Lower lobe of right lung (tissue), 2 donors: Measurements from ENCODE around the gene ZNF567. TPM values are rescaled to one million over a fixed set of nuclear protein-coding genes. Genes with fewer than 3 reads are reported as not detected.

Experiments used
- ATAC-seq, 2 donors: fragments of 200-7000 bp; cut with Tn5 transposase; one replicate each; pipeline ENCODE4 v1.9.1; 2020 to 2022; ENCODE audit warnings: mild to moderate bottlenecking in 2 of 2, moderate library complexity in 2 of 2
- DNase-seq: peaks from one replicate; pipeline ENCODE4 v3.0.0-alpha.2; 2020
- H3K27ac ChIP-seq: fragments of 200-600 bp; one replicate; pipeline ENCODE4 v1.8.0; 2022
- H3K27me3 ChIP-seq: fragments of 200-600 bp; one replicate; pipeline ENCODE4 v1.8.0; 2022; ENCODE audit warnings: low read depth
- H3K36me3 ChIP-seq: fragments of 200-600 bp; one replicate; pipeline ENCODE4 v1.8.0; 2022; ENCODE audit warnings: mild to moderate bottlenecking
- H3K4me1 ChIP-seq: fragments of 200-600 bp; one replicate; pipeline ENCODE4 v1.8.0; 2022
- H3K4me3 ChIP-seq: fragments of 200-600 bp; one replicate; pipeline ENCODE4 v1.8.0; 2022; ENCODE audit warnings: mild to moderate bottlenecking
- H3K9me3 ChIP-seq: fragments of 200-600 bp; one replicate; pipeline ENCODE4 v1.8.0; 2022
- intact Hi-C: fragments of 100-400 bp; cut with DNase I; formaldehyde crosslinking; loops from one replicate; pipeline ENCODE4 v1.11.0; 2022
- long read RNA-seq: library from polyadenylated mRNA; unstranded; transcript quantifications from one replicate; pipeline ENCODE4 v2.0.0, GENCODE V29; 2021
- total RNA-seq: library from RNA; stranded (reverse); fragmentation: NEBNext Ultra II Directional; extraction: Animal tissue kit (Norgen Biotek cat#: 25700); gene quantifications from one replicate; pipeline ENCODE4 v1.2.1, GENCODE V29; 2021
- TF ChIP-seq, protein P1 (sequence below): fragments of 200-600 bp; IDR thresholded peaks from one replicate; pipeline ENCODE4 v1.8.0; 2022; ENCODE audit warnings: antibody characterized with exemption, mild to moderate bottlenecking
- donor health status: DM: no; HTN: yes; CAD: no; lungs with severe emphysema.

Gene ZNF567
- total RNA-seq, result 6.1 TPM
- long read RNA-seq, partial matches to known transcripts, result 0 of 8 reads
- long read RNA-seq, other reads (novel, unspliced or antisense), result 8 of 8 reads

DNA sequence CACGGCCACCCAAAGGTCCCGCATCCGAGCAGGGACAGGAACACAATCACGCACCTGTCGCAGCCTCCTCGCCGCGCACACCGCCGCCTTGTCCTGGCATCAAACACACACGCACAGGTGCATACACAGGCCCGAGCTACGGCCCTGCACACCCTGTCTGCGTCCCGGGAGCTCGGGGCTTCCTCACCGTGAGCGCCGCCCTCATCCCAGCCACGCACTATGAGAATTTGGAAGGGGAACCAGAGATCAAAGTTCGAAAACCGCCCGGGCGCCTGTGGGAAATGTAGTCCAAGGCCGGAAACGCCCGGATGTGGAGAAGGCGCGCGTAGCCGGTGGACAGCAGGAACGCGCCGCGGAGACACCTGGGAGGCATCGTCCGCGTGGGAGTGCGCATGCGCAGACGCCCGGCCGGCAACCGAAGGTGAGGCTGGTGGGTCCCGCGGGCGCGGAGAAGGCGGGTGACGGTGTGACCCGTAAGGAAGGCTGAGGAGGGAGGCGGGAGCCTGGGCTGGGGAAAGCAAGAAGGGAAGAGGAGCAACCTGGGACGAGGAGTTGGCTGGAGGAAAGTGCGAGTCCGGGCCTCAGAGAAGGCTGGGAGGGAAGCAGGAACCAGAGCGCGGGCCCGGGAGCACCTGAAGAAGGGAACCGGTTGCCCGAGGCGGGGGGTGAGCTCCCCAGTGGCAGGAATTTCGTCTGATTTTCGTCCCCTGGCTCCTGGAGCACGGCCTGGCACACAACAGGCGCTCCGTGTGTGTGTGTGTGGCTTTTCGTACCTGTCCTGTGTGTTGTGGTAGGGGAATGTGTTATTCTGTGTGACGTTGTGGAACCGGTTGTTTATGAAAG is at the start of gene ZNF567:
Gene ZNF567, plus strand, starts transcription at position 399 of the 843 bp plus-strand sequence. CDS start 7,256 bp downstream, outside the sequence.
- H3K9me3 ChIP-seq, result peaks cover 25% of the 10 kb centered on the region
- H3K4me3 ChIP-seq, result peak within 1 kb of the TSS; percentile 84
- ATAC-seq (peak; percentile 99 to 100), DNase-seq (peak; percentile 99)
- peak within 1 kb of the TSS; percentile 79 for H3K27ac ChIP-seq
- TF ChIP-seq, protein P1, sequence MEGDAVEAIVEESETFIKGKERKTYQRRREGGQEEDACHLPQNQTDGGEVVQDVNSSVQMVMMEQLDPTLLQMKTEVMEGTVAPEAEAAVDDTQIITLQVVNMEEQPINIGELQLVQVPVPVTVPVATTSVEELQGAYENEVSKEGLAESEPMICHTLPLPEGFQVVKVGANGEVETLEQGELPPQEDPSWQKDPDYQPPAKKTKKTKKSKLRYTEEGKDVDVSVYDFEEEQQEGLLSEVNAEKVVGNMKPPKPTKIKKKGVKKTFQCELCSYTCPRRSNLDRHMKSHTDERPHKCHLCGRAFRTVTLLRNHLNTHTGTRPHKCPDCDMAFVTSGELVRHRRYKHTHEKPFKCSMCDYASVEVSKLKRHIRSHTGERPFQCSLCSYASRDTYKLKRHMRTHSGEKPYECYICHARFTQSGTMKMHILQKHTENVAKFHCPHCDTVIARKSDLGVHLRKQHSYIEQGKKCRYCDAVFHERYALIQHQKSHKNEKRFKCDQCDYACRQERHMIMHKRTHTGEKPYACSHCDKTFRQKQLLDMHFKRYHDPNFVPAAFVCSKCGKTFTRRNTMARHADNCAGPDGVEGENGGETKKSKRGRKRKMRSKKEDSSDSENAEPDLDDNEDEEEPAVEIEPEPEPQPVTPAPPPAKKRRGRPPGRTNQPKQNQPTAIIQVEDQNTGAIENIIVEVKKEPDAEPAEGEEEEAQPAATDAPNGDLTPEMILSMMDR, result no peak
- intact Hi-C loops, result no loop called here
- H3K36me3 ChIP-seq, result peaks cover 31% of the 10 kb centered on the region
- no peaks in the 10 kb centered on the region for H3K27me3 ChIP-seq
- peaks cover 14% of the 10 kb centered on the region for H3K4me1 ChIP-seq

DNA sequence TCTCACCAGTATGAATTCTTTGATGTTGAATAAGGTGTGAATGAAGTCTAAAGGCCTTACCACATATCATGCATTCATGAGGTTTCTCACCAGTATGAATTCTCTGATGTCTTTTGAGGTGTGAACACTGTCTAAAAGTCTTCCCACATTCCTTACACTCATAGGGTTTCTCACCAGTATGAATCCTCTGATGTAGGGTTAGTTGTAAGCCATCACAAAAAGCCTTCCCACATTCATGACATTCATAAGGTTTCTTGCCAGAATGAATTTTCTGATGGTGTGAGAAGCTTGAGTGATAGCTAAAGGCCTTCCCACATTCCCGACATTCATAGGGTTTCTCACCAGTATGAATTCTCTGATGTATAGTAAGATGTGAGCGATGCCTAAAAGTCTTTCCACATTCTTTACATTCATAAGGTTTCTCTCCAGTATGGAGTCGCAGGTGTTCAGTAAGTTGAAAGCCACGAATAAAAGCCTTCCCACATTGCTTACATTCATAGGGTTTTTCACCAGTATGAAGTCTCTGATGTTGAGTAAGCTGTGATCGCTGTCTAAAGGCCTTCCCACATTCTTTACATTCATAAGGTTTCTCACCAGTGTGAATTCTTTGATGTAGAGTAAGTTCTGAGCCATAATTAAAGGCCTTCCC is 48.4 kb upstream of the ZNF567 start:
- intact Hi-C loops, result no loop called here
- no peak for ATAC-seq
- Histone ChIP-seq H3K27ac (no peak overlapping the region), H3K4me1 (no peaks in the 10 kb centered on the region), H3K27me3 (no peaks in the 10 kb centered on the region), H3K36me3 (peaks cover 7% of the 10 kb centered on the region), H3K9me3 (peaks cover 100% of the 10 kb centered on the region), H3K4me3 (no peak overlapping the region)
- DNase-seq, result no peak
- TF ChIP-seq, protein P1, result no peak

DNA sequence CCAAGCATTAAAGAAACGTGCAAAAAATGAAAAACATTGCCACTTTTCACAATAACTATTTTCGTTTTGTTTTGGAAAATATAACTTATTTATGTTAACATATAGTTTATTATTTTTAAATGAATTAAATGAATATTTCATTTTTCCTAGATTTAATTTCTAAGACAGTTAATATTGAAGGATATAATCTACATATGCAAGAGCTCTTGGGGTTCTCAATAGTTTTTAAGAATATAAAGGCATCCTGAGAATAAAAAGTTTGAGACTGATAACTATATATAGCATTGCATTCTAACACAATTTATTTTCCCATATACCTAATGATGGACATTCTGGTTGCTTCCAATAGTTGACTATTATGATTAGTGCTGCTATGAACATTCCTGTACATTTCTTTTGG is 40.7 kb upstream of the ZNF567 start:
- ATAC-seq (no peak), DNase-seq (no peak)
- Histone ChIP-seq H3K36me3 (peaks cover 34% of the 10 kb centered on the region), H3K27ac (no peak overlapping the region), H3K4me1 (no peaks in the 10 kb centered on the region), H3K9me3 (peaks cover 99% of the 10 kb centered on the region), H3K4me3 (no peak overlapping the region), H3K27me3 (no peaks in the 10 kb centered on the region)
- TF ChIP-seq, protein P1, result no peak
- intact Hi-C loops, result no loop called here

DNA sequence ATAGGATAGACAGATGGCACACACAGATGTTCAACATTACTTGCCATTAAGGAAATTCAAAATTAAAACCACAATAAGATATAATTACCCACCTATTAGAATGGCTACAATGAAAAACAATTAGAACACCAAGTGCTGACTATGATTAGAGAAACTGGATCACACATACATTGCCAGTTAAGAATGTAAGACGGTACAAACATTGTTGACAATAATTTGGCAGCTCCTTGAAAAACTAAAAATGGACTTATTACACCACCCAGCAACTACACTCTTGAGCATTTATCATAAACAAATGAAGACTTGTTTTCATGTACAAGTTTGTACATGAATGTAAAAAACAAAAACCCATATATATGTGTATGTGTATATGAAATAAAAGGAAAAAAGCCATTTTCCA is 34.5 kb upstream of the ZNF567 start:
- Histone ChIP-seq H3K9me3 (peaks cover 91% of the 10 kb centered on the region), H3K27ac (no peak overlapping the region), H3K36me3 (peaks cover 77% of the 10 kb centered on the region), H3K4me1 (no peaks in the 10 kb centered on the region), H3K27me3 (no peaks in the 10 kb centered on the region), H3K4me3 (no peak overlapping the region)
- DNase-seq (no peak), ATAC-seq (no peak)
- TF ChIP-seq, protein P1, result no peak
- intact Hi-C loops, result no loop called here

DNA sequence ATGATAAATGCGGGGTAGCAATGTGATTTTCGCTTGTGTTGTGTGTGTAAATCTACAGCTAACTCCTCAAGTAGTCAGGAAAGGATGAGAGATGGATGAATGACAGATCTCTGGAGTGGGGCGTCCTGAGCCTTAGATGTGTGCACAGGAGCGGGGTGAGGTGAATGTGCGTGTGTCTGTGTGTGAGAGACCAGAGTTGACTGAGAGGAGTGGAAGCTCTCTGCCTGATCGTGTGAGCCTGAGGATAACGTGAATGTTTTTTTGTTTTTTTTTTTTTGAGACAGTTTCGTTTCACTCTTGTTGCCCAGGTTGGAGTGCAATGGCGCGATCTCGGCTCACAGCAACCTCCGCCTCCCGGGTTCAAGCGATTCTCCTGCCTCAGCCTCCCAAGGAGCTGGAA is 21.6 kb upstream of the ZNF567 start:
- H3K27ac ChIP-seq, result no peak overlapping the region
- TF ChIP-seq, protein P1, result no peak
- peaks cover 19% of the 10 kb centered on the region for H3K36me3 ChIP-seq
- H3K9me3 ChIP-seq, result peaks cover 45% of the 10 kb centered on the region
- ATAC-seq (no peak), DNase-seq (no peak)
- H3K4me1 ChIP-seq, result peaks cover 21% of the 10 kb centered on the region
- intact Hi-C loops, result no loop called here
- peak overlapping the region; percentile 69 for H3K4me3 ChIP-seq
- no peaks in the 10 kb centered on the region for H3K27me3 ChIP-seq
